Nephron progenitor cell (in vitro differentiated cells): Measurements from ENCODE around the gene TIMM17B.
A peak's percentile ranks its signal among the peaks of the same experiment; 100 is the strongest.

Experiments
- DNase-seq: peaks from one replicate; pipeline ENCODE4 v3.0.0; 2021
- H3K27ac Mint-ChIP-seq: 2 replicates; pipeline ENCODE4 v1.8.0; 2021; ENCODE audit warnings: mild to moderate bottlenecking, moderate library complexity, mixed read lengths
- H3K27me3 Mint-ChIP-seq: 2 replicates; pipeline ENCODE4 v1.8.0; 2021; ENCODE audit warnings: mild to moderate bottlenecking, low read depth, mixed read lengths; ENCODE audit not compliant: poor library complexity
- H3K36me3 Mint-ChIP-seq: 2 replicates; pipeline ENCODE4 v1.8.0; 2021; ENCODE audit warnings: low read depth, mixed read lengths
- H3K4me1 Mint-ChIP-seq: 2 replicates; pipeline ENCODE4 v1.8.0; 2021; ENCODE audit warnings: mixed read lengths
- H3K4me3 Mint-ChIP-seq: 2 replicates; pipeline ENCODE4 v1.8.0; 2021; ENCODE audit warnings: mild to moderate bottlenecking, moderate library complexity, mixed read lengths
- H3K9me3 Mint-ChIP-seq: 2 replicates; pipeline ENCODE4 v1.8.0; 2021; ENCODE audit warnings: mild to moderate bottlenecking, moderate library complexity, mixed read lengths
- TF ChIP-seq, protein P1 (sequence below): fragments of 200-600 bp; sonication (generic); IDR thresholded peaks from 2 replicates; pipeline ENCODE4 v1.5.0; 2021; ENCODE audit warnings: antibody characterized with exemption

TIMM17B gene

DNA sequence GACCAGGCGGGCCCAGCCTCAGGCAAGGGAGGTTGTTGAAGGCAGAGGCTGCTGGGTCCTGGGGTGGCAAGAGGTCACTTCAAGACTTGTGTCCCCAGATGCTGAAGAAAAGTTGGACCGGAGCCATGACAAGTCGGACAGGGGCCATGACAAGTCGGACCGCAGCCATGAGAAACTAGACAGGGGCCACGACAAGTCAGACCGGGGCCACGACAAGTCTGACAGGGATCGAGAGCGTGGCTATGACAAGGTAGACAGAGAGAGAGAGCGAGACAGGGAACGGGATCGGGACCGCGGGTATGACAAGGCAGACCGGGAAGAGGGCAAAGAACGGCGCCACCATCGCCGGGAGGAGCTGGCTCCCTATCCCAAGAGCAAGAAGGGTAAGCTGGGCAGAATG lies 4.6 kb upstream of the TIMM17B start:
- H3K27ac Mint-ChIP-seq = peak overlapping the region; percentile 94
- peaks cover 33% of the 10 kb centered on the region for H3K9me3 Mint-ChIP-seq
- TF ChIP-seq, protein P1, sequence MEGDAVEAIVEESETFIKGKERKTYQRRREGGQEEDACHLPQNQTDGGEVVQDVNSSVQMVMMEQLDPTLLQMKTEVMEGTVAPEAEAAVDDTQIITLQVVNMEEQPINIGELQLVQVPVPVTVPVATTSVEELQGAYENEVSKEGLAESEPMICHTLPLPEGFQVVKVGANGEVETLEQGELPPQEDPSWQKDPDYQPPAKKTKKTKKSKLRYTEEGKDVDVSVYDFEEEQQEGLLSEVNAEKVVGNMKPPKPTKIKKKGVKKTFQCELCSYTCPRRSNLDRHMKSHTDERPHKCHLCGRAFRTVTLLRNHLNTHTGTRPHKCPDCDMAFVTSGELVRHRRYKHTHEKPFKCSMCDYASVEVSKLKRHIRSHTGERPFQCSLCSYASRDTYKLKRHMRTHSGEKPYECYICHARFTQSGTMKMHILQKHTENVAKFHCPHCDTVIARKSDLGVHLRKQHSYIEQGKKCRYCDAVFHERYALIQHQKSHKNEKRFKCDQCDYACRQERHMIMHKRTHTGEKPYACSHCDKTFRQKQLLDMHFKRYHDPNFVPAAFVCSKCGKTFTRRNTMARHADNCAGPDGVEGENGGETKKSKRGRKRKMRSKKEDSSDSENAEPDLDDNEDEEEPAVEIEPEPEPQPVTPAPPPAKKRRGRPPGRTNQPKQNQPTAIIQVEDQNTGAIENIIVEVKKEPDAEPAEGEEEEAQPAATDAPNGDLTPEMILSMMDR = no peak
- peaks cover 3% of the 10 kb centered on the region for H3K27me3 Mint-ChIP-seq
- H3K36me3 Mint-ChIP-seq = peaks cover 28% of the 10 kb centered on the region
- no peak overlapping the region for H3K4me3 Mint-ChIP-seq
- no peak for DNase-seq
- H3K4me1 Mint-ChIP-seq = peaks cover 7% of the 10 kb centered on the region

DNA sequence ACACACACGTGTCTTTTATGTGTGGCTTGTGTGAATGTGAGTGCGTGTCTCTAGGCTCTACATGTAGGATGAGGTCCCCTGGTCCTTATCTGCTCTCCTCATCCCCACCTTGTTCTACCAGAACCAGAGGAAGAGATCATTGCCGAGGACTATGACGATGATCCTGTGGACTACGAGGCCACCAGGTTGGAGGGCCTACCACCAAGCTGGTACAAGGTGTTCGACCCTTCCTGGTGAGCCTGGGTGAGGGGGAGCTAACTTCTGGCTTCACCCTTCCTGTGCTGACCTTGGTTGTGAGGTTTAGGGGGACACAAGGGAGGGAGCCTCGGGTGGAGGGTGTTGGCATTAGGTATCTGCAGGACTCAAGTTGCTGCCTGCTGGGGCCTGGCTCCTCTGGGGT lies 3.5 kb upstream of the TIMM17B start:
- no peak for DNase-seq
- TF ChIP-seq, protein P1 = no peak
- Mint-ChIP-seq H3K9me3 (peaks cover 40% of the 10 kb centered on the region), H3K4me3 (no peak overlapping the region), H3K27me3 (peaks cover 3% of the 10 kb centered on the region), H3K36me3 (peaks cover 28% of the 10 kb centered on the region), H3K4me1 (peaks cover 16% of the 10 kb centered on the region), H3K27ac (no peak overlapping the region)

DNA sequence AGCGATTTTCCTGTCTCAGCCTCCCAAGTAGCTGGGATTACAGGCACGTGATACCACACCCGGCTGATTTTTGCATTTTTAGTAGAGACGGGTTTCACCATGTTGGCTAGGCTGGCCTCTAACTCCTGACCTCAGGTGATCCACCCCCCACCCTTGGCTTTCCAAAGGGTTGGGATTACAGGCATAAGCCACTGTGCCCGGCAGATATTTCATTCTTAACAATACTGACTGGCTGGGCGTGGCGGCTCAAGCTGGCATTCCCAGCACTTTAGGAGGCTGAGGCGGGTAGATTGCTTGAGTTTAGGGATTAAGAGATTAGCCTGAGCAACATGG lies 1.5 kb upstream of the TIMM17B start:
- TF ChIP-seq, protein P1 = no peak
- H3K9me3 Mint-ChIP-seq = peaks cover 48% of the 10 kb centered on the region
- peaks cover 28% of the 10 kb centered on the region for H3K4me1 Mint-ChIP-seq
- H3K27ac Mint-ChIP-seq = no peak overlapping the region
- no peak for DNase-seq
- H3K36me3 Mint-ChIP-seq = peaks cover 35% of the 10 kb centered on the region
- H3K27me3 Mint-ChIP-seq = peaks cover 3% of the 10 kb centered on the region
- peak overlapping the region; percentile 38 for H3K4me3 Mint-ChIP-seq

DNA sequence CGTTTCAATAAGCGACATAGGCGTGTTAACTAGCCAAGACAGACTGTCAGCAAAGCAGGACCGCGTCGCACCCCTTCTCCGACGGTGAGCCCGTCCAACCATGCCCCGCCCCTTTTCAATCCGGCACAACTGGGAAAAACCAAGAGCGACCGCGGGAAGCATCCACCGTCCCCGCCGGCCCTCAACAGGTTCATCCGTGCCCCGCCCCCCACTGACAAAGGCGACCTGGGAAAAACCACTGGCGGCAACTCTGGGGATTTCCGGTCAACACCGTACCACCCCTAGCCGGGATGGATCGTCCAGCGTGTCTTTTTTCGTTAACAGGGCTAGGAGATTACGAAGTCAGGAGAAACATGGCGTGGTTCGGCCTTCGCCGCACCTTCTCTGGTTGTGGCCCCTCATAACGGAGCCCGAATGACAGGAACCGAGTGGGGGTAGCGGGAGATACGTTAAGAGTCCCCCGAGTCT lies 377 bp downstream of the TIMM17B start:
- DNase-seq = peak; percentile 83
- peaks cover 28% of the 10 kb centered on the region for H3K4me1 Mint-ChIP-seq
- peaks cover 38% of the 10 kb centered on the region for H3K9me3 Mint-ChIP-seq
- peak overlapping the region; percentile 87 for H3K4me3 Mint-ChIP-seq
- TF ChIP-seq, protein P1 = no peak
- peak overlapping the region; percentile 99 for H3K27ac Mint-ChIP-seq
- H3K27me3 Mint-ChIP-seq = peaks cover 6% of the 10 kb centered on the region
- H3K36me3 Mint-ChIP-seq = peaks cover 23% of the 10 kb centered on the region

DNA sequence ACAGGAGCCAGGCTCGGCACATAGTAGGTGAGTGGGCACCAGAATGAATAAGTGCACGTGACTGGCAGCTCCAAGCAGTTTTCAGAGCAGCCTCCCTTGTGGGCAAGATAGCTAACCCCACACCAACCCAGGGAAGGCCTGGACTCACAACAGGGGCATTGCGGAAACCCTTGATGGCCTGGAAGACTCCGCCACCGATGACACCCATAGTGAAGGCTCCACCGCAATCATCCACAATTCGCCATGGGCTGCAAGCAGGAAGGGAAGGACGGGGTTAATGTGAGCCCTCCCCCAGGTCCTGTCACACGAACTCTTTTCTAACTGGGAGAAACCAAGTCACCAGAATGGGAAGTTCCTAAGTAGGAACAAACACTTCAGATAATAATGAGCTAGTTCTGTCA lies 957 bp downstream of the TIMM17B start:
- TF ChIP-seq, protein P1 = no peak
- peak overlapping the region; percentile 87 for H3K4me3 Mint-ChIP-seq
- peaks cover 19% of the 10 kb centered on the region for H3K36me3 Mint-ChIP-seq
- H3K9me3 Mint-ChIP-seq = peaks cover 35% of the 10 kb centered on the region
- H3K4me1 Mint-ChIP-seq = peaks cover 32% of the 10 kb centered on the region
- peaks cover 6% of the 10 kb centered on the region for H3K27me3 Mint-ChIP-seq
- no peak for DNase-seq
- H3K27ac Mint-ChIP-seq = peak overlapping the region; percentile 99

DNA sequence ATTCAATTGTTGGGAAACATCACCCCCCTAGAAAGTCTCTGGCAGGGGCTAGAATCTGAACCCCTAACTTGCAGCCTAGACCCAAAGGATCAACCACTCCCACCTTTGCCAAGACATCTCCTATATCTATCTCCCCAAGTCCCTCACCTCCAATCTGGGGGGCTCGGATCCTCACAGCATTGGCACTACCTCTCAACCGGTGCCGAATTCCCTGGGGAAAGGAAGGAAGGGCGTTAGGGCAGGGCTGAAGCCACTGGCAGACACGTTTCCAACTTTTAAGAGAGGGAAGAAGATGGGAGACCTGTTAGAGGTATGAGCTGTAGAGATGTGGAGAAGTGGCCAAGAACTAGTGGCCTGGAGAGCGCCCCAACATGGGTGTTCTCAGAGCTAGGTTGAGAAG lies 2.7 kb downstream of the TIMM17B start:
- Mint-ChIP-seq H3K36me3 (peaks cover 14% of the 10 kb centered on the region), H3K27ac (no peak overlapping the region), H3K4me1 (peaks cover 44% of the 10 kb centered on the region), H3K27me3 (peaks cover 6% of the 10 kb centered on the region), H3K9me3 (peaks cover 38% of the 10 kb centered on the region), H3K4me3 (peak overlapping the region; percentile 63)
- no peak for DNase-seq
- TF ChIP-seq, protein P1 = no peak
